GM12878 (cell line): ENCODE results near the gene MAP2K4. TPM values are rescaled to one million over a fixed set of nuclear protein-coding genes. Genes with fewer than 3 reads are reported as not detected.

Experiments used
- ATAC-seq: fragments of 200-7000 bp; cut with Tn5 transposase; 3 replicates; pipeline ENCODE4 v1.9.1; 2020; ENCODE audit warnings: mild to moderate bottlenecking, moderate library complexity
- BruUV-seq: library from RNA; stranded (reverse); fragments of 400-500 nt; replicated peaks from 2 replicates; lab custom pipeline; 2021; lab: Mats Ljungman, UMichigan
- CTCF ChIA-PET: fragments of 300-600 bp; sonication (Branson Sonifier 250); formaldehyde crosslinking; extraction: SDS; loops from one replicate; lab custom pipeline; 2021; ENCODE audit warnings: inconsistent platforms; lab: Yijun Ruan, JAX
- POLR2A ChIA-PET: fragments of 350-600 bp; formaldehyde crosslinking; extraction: SDS; loops from one replicate; lab custom pipeline; 2021; ENCODE audit warnings: inconsistent platforms; lab: Charles Lee
- RAD21 ChIA-PET: fragments of 300-600 bp; sonication (Branson Sonifier 250); formaldehyde crosslinking; loops from one replicate; lab custom pipeline; 2023; ENCODE audit warnings: antibody characterized with exemption; ENCODE audit not compliant: unreplicated experiment; lab: Charles Lee
- SMC1A ChIA-PET: fragments of 300-600 bp; sonication (Branson Sonifier 250); formaldehyde crosslinking; loops from one replicate; lab custom pipeline; 2023; ENCODE audit not compliant: unreplicated experiment, uncharacterized antibody; lab: Charles Lee
- DNase-seq: peaks from one replicate; pipeline ENCODE4 v3.0.0-alpha.2; 2011; ENCODE audit warnings: low read depth, low spot score
- FAIRE-seq: peaks from 3 replicates; lab custom pipeline; 2011; peaks lifted over from hg19 to GRCh38; lab: Jason Lieb, UNC
- H2AFZ ChIP-seq: 2 replicates; pipeline ENCODE4 v1.6.0; 2011; ENCODE audit warnings: low read depth, low read length, control low read depth; ENCODE audit not compliant: control insufficient read depth
- H3K27ac ChIP-seq: 2 replicates; pipeline ENCODE4 v1.5.1; 2011; ENCODE audit warnings: control low read depth; ENCODE audit not compliant: control insufficient read depth, insufficient read depth
- H3K27me3 ChIP-seq, 2 experiments: replicated peaks in 1 of 2; 2 replicates each; pipeline versions ENCODE4 v1.6.0 to v1.6.1; 2011; ENCODE audit warnings: low read length in 1 of 2; ENCODE audit not compliant: control insufficient read depth in 2 of 2, insufficient read depth in 2 of 2
- H3K36me3 ChIP-seq, 2 experiments: 2 replicates each; pipeline ENCODE4 v1.5.1; 2011; ENCODE audit warnings: low read length in 1 of 2; ENCODE audit not compliant: control insufficient read depth in 2 of 2, insufficient read depth in 2 of 2
- H3K4me1 ChIP-seq: 2 replicates; pipeline ENCODE4 v1.6.1; 2011; ENCODE audit warnings: mild to moderate bottlenecking, low read length, moderate library complexity, mixed read lengths; ENCODE audit not compliant: control insufficient read depth, insufficient read depth
- H3K4me2 ChIP-seq: 2 replicates; pipeline ENCODE4 v1.6.0; 2011; ENCODE audit warnings: control low read depth; ENCODE audit not compliant: control insufficient read depth, insufficient read depth
- H3K4me3 ChIP-seq: fragments of 200-600 bp; sonication (generic); 2 replicates; pipeline ENCODE4 v1.5.1; 2016
- H3K79me2 ChIP-seq: 2 replicates; pipeline ENCODE4 v1.6.0; 2011; ENCODE audit warnings: low read length; ENCODE audit not compliant: control insufficient read depth, insufficient read depth
- H3K9ac ChIP-seq: 2 replicates; pipeline ENCODE4 v1.8.0; 2011; ENCODE audit warnings: low read length, control low read depth, mixed read lengths; ENCODE audit not compliant: control insufficient read depth, insufficient read depth
- H3K9me3 ChIP-seq: replicated peaks from 3 replicates; pipeline ENCODE4 v1.5.1; 2011; ENCODE audit warnings: mild to moderate bottlenecking, low read length; ENCODE audit not compliant: control insufficient read depth, insufficient read depth
- H4K20me1 ChIP-seq: 2 replicates; pipeline ENCODE4 v1.6.0; 2011; ENCODE audit not compliant: control insufficient read depth, insufficient read depth
- DPF2 ChIP-seq: fragments of 450-650 bp; IDR thresholded peaks from 2 replicates; pipeline ENCODE4 v1.6.1; 2017; ENCODE audit warnings: mild to moderate bottlenecking
- GATAD2B ChIP-seq: fragments of 450-650 bp; conservative IDR thresholded peaks from 2 replicates; pipeline ENCODE4 v1.6.1; 2017; ENCODE audit warnings: low read depth, mild to moderate bottlenecking, moderate library complexity
- HDGF ChIP-seq: fragments of 450-650 bp; IDR thresholded peaks from 2 replicates; pipeline ENCODE4 v1.6.1; 2016; ENCODE audit warnings: antibody characterized with exemption
- IKZF1 ChIP-seq: fragments of 450-650 bp; conservative IDR thresholded peaks from 2 replicates; pipeline ENCODE4 v1.6.1; 2017; ENCODE audit warnings: antibody characterized with exemption, mild to moderate bottlenecking
- IRF5 ChIP-seq: fragments of 450-650 bp; IDR thresholded peaks from 2 replicates; pipeline ENCODE4 v1.6.1; 2017; ENCODE audit warnings: borderline replicate concordance
- JUND ChIP-seq: IDR thresholded peaks from 2 replicates; pipeline ENCODE4 v1.6.1; 2012; ENCODE audit warnings: low read depth, mild to moderate bottlenecking, low read length, improper control_type of control experiment, moderate library complexity
- LARP7 ChIP-seq: fragments of 450-650 bp; IDR thresholded peaks from 2 replicates; pipeline ENCODE4 v1.6.1; 2017; ENCODE audit warnings: mild to moderate bottlenecking
- MYC ChIP-seq: IDR thresholded peaks from 2 replicates; pipeline ENCODE4 v1.6.1; 2011; ENCODE audit warnings: mild to moderate bottlenecking, low read length, moderate library complexity, inconsistent platforms; ENCODE audit not compliant: insufficient read depth, insufficient replicate concordance, insufficient read length, severe bottlenecking
- NBN ChIP-seq: fragments of 450-650 bp; IDR thresholded peaks from 2 replicates; pipeline ENCODE4 v1.6.1; 2016
- NRF1 ChIP-seq: conservative IDR thresholded peaks from 2 replicates; pipeline ENCODE4 v1.6.1; 2011; ENCODE audit warnings: mild to moderate bottlenecking, low read depth, low read length, improper control_type of control experiment
- PML ChIP-seq: IDR thresholded peaks from 2 replicates; pipeline ENCODE4 v1.6.1; 2012; ENCODE audit warnings: low read length, inconsistent platforms
- RELA ChIP-seq: fragments of 450-650 bp; IDR thresholded peaks from 2 replicates; pipeline ENCODE4 v1.8.0; 2014; ENCODE audit warnings: borderline replicate concordance; ENCODE audit not compliant: partially characterized antibody
- SMAD1 ChIP-seq: fragments of 450-650 bp; IDR thresholded peaks from 2 replicates; pipeline ENCODE4 v1.6.1; 2018; ENCODE audit warnings: mild to moderate bottlenecking, low read depth; ENCODE audit not compliant: partially characterized antibody
- SPI1 ChIP-seq: IDR thresholded peaks from 2 replicates; pipeline ENCODE4 v1.6.1; 2011; ENCODE audit warnings: low read depth, mild to moderate bottlenecking, low read length, moderate library complexity, borderline replicate concordance; ENCODE audit not compliant: insufficient read depth
- TAF1 ChIP-seq: IDR thresholded peaks from 2 replicates; pipeline ENCODE4 v1.6.1; 2011; ENCODE audit warnings: mild to moderate bottlenecking, low read depth, low read length, borderline replicate concordance
- WGBS: methylation state at CpG from one replicate; pipeline ENCODE4 v1.1.6; 2016; ENCODE audit warnings: low lambda C conversion rate; ENCODE audit not compliant: insufficient replicate concordance, insufficient coverage; ENCODE audit errors: missing lambda C conversion rate; 5-methylcytosine and 5-hydroxymethylcytosine counted together
- in situ Hi-C: fragments of 300-500 bp; cut with MboI; formaldehyde crosslinking; loops from 9 replicates; pipeline ENCODE4 v1.14.3; 2018; ENCODE audit warnings: mixed read lengths
- intact Hi-C: fragments of 100-400 bp; cut with micrococcal nuclease; formaldehyde crosslinking; loops from one replicate; pipeline ENCODE4 v1.14.2; 2022; ENCODE audit not compliant: unreplicated experiment
- polyA plus RNA-seq, 11 experiments: library from polyadenylated mRNA; depleted of rRNA in 4 of 11; unstranded in 6 of 11; stranded (reverse) in 5 of 11; fragments of >200 nt; fragmentation: Nextera tagmentation in 4 of 11; fragmentation: Illumina TruSeq in 1 of 11; extraction: Ambion mirVana in 4 of 11; extraction: Trizol in 1 of 11; gene quantifications; 1 replicate in 1 of 11; 2 replicates in 10 of 11; pipeline versions ENCODE4 v1.2.1 to v1.2.3, GENCODE V29; 2011 to 2016; ENCODE audit warnings: inconsistent platforms in 2 of 11, missing spikeins in 2 of 11, low read depth in 1 of 11
- total RNA-seq, 4 experiments: library from RNA; depleted of rRNA in 3 of 4; stranded (reverse); fragments of >200 nt in 3 of 4; fragmentation: Illumina TruSeq in 1 of 4; extraction: Trizol in 1 of 4; gene quantifications; 2 replicates each; pipeline versions ENCODE4 v1.2.1 to v1.2.3, GENCODE V29; 2013 to 2021
- TF ChIP-seq, protein P1 (sequence below): IDR thresholded peaks from 2 replicates; pipeline ENCODE4 v1.6.1; 2012; ENCODE audit warnings: improper control_type of control experiment, low read depth, low read length; ENCODE audit not compliant: insufficient replicate concordance
- TF ChIP-seq, protein P2 (sequence below): IDR thresholded peaks from 2 replicates; pipeline ENCODE4 v1.6.1; 2012; ENCODE audit warnings: low read length, inconsistent platforms

The MAP2K4 gene
- total and polyA plus RNA-seq, 10 of the 15 experiments (the other 5 are each of a cell fraction or from before 2014, with no cell fraction given) = 5.4 to 34.1 (median 25.5) TPM

DNA sequence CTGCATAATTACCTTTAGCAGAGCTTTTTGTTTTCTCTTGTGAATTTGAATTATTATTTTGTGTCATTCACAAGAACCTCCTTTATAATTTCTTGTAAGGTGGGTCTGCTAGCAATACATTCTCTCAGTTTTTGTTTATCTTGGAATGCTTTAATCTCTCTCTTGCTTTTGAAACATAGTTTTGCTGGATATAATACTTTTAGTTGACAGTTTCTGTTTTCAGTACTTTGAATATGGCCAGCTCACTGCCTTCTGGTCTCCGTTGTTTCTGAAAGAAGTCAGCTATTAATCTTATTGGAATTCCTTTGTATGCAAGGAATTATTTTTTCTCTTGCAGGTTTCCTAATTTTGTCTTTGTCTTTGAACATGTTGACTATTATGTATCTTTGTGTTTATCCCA lies 167.0 kb downstream of the MAP2K4 start (continued):
- TF ChIP-seq LARP7 (no peak), JUND (no peak), SMAD1 (no peak)
- TF ChIP-seq, protein P1, sequence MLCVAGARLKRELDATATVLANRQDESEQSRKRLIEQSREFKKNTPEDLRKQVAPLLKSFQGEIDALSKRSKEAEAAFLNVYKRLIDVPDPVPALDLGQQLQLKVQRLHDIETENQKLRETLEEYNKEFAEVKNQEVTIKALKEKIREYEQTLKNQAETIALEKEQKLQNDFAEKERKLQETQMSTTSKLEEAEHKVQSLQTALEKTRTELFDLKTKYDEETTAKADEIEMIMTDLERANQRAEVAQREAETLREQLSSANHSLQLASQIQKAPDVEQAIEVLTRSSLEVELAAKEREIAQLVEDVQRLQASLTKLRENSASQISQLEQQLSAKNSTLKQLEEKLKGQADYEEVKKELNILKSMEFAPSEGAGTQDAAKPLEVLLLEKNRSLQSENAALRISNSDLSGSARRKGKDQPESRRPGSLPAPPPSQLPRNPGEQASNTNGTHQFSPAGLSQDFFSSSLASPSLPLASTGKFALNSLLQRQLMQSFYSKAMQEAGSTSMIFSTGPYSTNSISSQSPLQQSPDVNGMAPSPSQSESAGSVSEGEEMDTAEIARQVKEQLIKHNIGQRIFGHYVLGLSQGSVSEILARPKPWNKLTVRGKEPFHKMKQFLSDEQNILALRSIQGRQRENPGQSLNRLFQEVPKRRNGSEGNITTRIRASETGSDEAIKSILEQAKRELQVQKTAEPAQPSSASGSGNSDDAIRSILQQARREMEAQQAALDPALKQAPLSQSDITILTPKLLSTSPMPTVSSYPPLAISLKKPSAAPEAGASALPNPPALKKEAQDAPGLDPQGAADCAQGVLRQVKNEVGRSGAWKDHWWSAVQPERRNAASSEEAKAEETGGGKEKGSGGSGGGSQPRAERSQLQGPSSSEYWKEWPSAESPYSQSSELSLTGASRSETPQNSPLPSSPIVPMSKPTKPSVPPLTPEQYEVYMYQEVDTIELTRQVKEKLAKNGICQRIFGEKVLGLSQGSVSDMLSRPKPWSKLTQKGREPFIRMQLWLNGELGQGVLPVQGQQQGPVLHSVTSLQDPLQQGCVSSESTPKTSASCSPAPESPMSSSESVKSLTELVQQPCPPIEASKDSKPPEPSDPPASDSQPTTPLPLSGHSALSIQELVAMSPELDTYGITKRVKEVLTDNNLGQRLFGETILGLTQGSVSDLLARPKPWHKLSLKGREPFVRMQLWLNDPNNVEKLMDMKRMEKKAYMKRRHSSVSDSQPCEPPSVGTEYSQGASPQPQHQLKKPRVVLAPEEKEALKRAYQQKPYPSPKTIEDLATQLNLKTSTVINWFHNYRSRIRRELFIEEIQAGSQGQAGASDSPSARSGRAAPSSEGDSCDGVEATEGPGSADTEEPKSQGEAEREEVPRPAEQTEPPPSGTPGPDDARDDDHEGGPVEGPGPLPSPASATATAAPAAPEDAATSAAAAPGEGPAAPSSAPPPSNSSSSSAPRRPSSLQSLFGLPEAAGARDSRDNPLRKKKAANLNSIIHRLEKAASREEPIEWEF = no peak

GRCh38 chr17:12193144-12193735 lies 172.6 kb downstream of the MAP2K4 start:
- Histone ChIP-seq H3K4me2 (no peak overlapping the region), H4K20me1 (no peaks in the 10 kb centered on the region), H3K27me3 (no peaks in the 10 kb centered on the region), H3K4me1 (no peaks in the 10 kb centered on the region), H3K79me2 (no peaks in the 10 kb centered on the region), H3K4me3 (no peak overlapping the region), H3K9me3 (no peaks in the 10 kb centered on the region), H3K27ac (no peak overlapping the region), H3K36me3 (no peaks in the 10 kb centered on the region), H2AFZ (no peak overlapping the region), H3K9ac (no peak overlapping the region)
- ChIA-PET RAD21 (no interaction called here), SMC1A (no interaction called here), CTCF (interaction anchor here (2.2 kb wide), 1 partner anchor 12 kb away, joined by 6 read pairs; no protein-coding TSS in a partner anchor), POLR2A (no interaction called here)
- WGBS = 0% methylated on average over 3 of the region's 3 CpGs
- intact Hi-C loops = no loop called here
- BruUV-seq = no TSS peak
- no peak for DNase-seq
- in situ Hi-C loops = no loop called here
- no peak for FAIRE-seq
- ATAC-seq = no peak
- no peak for TF ChIP-seq IKZF1
- TF ChIP-seq SPI1 = no peak
- no peak for TF ChIP-seq MYC
- no peak for TF ChIP-seq IRF5
- TF ChIP-seq TAF1 = no peak
- TF ChIP-seq HDGF = no peak
- no peak for TF ChIP-seq NBN
- no peak for TF ChIP-seq RELA
- TF ChIP-seq, protein P2, sequence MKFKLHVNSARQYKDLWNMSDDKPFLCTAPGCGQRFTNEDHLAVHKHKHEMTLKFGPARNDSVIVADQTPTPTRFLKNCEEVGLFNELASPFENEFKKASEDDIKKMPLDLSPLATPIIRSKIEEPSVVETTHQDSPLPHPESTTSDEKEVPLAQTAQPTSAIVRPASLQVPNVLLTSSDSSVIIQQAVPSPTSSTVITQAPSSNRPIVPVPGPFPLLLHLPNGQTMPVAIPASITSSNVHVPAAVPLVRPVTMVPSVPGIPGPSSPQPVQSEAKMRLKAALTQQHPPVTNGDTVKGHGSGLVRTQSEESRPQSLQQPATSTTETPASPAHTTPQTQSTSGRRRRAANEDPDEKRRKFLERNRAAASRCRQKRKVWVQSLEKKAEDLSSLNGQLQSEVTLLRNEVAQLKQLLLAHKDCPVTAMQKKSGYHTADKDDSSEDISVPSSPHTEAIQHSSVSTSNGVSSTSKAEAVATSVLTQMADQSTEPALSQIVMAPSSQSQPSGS = no peak
- TF ChIP-seq GATAD2B = no peak
- no peak for TF ChIP-seq NRF1
- TF ChIP-seq PML = no peak
- TF ChIP-seq DPF2 = no peak
